GM12874 (cell line): Measurements from ENCODE around the gene EIF3F.

Source experiments
- TF ChIP-seq, protein P1 (sequence below): IDR thresholded peaks from 2 replicates; pipeline ENCODE4 v1.5.1; 2011; ENCODE audit warnings: low read depth, mild to moderate bottlenecking, control low read depth, low read length, moderate library complexity; ENCODE audit not compliant: insufficient read depth

Gene EIF3F

DNA sequence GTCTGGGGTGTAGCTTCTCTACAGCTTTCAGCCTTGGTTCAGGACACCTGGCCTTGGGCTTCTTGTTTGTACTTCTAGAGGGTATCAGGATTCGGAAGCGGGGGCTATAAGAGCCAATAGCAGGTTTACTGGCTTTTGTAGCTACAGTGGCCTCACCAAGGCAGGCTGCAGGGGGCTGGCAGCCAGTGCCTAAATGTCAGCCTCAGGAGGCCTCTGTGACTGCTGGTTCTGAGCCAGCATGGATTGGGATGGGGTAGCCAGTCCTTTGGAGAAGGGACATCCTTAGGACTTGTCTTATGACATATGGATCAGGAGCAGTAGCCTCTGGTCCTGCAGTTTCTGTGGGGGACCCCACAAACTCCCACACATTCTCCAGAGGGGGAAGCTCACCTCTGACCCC is 29.9 kb downstream of the EIF3F start:
- TF ChIP-seq, protein P1, sequence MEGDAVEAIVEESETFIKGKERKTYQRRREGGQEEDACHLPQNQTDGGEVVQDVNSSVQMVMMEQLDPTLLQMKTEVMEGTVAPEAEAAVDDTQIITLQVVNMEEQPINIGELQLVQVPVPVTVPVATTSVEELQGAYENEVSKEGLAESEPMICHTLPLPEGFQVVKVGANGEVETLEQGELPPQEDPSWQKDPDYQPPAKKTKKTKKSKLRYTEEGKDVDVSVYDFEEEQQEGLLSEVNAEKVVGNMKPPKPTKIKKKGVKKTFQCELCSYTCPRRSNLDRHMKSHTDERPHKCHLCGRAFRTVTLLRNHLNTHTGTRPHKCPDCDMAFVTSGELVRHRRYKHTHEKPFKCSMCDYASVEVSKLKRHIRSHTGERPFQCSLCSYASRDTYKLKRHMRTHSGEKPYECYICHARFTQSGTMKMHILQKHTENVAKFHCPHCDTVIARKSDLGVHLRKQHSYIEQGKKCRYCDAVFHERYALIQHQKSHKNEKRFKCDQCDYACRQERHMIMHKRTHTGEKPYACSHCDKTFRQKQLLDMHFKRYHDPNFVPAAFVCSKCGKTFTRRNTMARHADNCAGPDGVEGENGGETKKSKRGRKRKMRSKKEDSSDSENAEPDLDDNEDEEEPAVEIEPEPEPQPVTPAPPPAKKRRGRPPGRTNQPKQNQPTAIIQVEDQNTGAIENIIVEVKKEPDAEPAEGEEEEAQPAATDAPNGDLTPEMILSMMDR = no peak

DNA sequence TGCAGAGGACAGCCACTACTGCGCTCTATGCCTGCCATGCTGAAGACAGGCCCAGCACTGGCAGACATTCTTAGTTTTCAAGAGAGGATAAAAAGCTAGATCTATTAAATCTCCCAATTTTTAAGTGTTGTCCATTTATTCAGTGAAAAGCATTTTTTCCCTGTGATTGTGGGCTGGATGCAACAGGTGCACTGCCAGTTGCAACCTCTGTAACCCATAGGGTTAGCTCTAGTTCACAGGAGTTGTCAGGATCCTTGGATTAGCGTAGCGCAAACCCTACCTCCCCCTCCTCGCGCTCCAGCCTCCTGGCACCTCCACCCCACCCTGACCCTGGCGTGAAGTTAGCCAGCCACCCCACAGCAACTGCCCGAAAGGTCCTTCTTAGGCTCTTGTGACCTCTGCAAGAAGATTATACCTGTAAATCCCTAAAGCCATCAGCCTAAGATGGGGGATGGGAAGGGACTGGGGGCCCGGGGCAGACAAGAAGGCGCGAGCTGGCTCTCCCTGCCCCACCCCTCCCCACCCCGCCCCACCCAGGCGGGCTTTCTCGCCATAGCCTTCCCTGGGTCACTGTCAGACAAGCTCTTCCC is 30.9 kb downstream of the EIF3F start:
- TF ChIP-seq, protein P1 = no peak

DNA sequence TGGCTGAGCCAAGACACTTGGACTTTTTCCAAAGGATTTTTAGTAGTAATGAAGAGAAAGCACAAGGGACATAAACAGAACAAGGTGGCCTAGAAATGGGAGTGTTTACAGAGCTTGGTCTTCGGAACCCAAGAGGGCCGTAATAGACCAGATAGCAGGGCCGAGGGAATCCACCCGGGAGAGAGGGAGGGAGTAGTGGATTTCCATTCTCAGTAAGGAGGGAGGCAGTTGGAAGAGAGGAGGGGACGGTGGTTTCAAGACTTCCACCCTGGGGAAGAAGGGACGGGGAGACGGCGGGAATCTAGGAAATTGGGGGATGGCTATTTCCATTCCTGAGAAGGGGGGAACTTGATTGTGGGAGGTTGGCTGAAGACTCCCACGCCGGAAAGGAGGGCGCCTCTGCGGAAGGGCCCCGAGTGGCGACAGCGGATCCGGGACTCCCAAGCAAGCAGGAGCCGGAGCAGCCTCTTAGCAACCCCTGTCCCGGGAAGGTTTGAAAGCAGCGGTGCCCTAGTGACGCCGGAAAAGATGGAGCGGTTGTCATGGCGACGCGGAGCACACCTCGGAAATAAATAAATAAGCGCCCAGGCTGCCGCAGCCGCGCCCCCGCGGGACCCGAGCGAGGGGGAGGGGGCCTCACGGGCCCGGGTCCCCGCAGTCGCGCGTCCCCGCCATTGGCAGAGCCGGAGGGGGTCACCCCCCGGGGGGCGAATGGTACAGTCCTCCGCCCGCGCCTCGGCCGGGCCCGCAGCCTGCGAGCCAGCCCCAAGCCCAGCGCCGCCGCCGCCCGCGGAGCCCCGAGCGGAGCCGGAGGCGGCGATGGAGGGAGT is 31.6 kb downstream of the EIF3F start:
- TF ChIP-seq, protein P1 = no peak

DNA sequence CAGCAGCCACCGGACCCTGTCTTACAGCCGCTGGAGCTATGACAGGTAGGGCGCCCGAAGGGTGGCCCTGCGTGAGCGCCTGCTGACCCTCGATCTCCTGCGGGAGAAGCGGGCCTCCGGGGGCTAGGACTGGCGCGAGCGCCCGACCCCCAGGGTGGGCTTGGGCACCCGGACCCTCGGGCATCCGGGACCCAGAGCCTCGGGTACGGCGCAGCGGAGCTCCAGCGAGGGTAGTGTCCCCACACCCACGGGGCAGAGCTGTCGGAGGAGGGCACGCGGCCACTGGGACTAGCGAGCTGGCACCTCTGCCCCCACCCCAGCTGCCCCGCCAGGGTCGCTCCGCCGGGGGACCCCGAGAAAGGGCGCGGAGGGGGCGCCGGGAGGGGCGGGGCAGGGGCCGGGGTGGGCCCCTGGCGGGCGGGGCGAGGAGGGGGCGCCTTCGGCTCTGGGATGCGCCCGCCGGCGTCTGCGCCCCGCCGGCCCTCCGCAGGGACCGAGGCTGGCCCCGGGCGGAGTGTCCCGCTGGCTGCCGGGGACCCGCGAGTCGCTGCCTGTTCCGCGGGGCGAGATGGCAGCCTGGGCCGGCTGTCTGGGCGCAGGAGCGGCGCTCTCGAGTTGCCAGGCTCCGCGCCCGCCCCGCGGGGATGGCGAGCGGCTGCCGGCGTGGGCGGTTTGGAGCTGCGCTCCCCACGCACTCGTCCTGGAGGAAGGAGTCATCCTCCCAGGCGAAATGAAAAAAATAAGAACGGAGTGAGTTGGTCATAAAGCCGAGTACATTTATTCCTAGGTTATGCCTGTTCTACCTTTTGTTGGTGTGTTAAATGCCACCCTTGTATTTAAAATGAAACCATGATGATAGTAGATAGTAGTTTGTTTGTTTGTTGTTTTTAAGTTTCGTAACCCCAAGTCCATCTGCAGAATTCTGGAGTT is 32.4 kb downstream of the EIF3F start:
- TF ChIP-seq, protein P1 = no peak

DNA sequence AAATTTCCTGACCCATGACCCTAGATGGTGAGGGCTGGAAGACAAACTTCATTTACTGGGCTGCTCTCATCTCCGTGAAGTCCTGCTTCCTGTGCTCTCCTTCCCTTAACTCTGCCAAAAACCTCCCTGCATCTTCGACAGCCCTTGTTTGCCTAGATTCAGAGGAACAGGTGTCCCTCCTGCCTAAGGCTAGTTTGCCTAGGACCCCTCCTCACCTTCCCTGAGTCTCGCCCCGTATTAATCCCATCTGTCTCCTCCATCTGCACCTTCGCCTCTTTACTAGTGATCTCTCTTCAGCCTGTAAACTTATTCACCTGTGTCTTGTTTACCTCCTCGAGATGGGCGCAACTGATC is 33.1 kb downstream of the EIF3F start:
- TF ChIP-seq, protein P1 = no peak

DNA sequence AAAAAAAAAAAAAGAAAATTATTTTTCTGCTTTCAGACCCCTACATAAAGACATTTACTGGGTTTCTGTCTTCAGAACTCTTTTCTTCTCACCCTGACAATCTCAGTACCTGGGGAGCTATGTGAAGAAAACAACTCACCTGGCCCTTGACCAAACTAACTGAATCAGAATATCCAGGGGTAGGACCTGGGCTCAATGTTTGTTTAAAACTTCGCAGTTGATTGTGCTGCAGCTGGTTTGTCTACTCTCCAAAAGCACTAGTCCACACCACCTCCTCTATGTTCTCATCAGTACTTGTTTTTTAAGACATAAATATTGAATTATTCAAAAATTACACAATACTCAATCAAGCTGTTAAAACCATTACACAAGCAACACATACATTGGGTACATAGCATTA is 34.8 kb downstream of the EIF3F start:
- TF ChIP-seq, protein P1 = no peak

DNA sequence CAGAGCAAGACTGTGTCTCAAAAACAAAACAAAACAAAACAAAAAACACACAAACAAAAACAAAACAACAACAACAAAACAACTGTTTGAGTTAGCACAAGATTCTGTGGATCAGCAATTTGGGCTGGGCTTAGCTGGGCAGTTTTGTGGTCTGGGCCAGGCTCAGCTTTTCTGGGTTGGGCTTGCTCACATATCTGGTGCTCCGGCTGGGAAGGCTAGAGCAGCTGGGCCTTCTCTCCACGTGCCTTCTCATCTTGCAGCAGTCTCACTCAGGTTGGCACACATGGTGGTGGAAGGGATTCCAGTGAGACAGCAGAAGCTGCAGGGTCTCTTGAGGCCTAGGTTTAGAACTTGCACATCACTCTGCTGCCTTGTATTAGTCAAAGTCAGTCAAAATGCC is 35.7 kb downstream of the EIF3F start:
- TF ChIP-seq, protein P1 = no peak
